Fibroblast of skin of right biceps (primary cell): ENCODE results near the gene ZNF749.
A peak's percentile ranks its signal among the peaks of the same experiment; 100 is the strongest.

Source experiments
- DNase-seq: peaks from one replicate; pipeline ENCODE4 v3.0.0-alpha.2; 2013

The ZNF749 gene

GRCh38 chr19:57466489-57466888 lies 31.4 kb downstream of the ZNF749 start:
- no peak for DNase-seq

GRCh38 chr19:57473646-57474045 lies 38.5 kb downstream of the ZNF749 start:
- DNase-seq, result peak; percentile 14

GRCh38 chr19:57477191-57478008 lies 42.3 kb downstream of the ZNF749 start, which contains the start of gene ZNF772:
ZNF772 (minus strand) TSS chr19:57477566; CDS start chr19:57477309, 257 bp downstream.
- peak; percentile 92 for DNase-seq

DNA sequence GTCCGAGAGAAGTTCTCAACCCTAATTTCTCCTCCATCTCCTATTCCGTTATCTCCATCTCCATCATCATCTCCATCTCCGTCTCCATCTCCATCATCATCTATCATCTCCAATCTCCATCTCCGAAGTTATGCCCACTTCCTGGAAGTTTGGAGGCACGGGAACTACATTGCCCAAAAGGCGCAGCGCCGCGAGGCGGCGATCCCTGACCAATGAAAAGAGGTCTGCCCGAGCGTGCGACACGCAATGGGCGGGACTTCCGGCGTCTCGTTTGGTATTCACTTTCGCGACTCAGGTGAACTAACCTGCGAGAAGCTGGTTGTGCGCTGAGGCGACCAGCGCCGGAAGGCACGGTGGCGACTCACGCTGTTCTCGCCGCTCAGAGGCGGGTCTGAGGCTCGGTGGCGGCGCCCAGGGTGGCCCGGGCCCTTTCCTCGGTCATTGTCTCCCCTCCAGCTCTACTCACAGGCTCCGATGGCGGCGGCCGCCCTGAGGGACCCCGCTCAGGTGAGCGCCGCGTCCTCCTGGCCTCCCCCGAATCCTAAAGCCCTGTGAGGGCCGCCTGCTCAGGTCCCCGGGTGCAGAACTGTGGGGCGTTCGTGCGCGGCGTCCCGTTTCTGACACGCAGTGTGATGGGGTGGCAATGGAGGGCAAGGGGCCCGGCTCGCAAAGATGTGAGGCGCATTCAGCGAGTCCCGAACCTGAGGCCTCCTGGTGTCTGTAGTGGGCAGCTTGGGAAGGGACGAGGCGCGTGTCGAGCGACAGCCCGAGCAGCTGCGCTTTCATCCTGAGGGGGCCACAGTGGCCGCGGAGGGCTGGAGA lies 52.6 kb downstream of the ZNF749 start, which contains the start of gene ZNF419:
ZNF419 (plus strand) TSS at position 274 of the 822 bp plus-strand sequence; CDS start at position 475, 201 bp downstream.
- peak; percentile 87 for DNase-seq

DNA sequence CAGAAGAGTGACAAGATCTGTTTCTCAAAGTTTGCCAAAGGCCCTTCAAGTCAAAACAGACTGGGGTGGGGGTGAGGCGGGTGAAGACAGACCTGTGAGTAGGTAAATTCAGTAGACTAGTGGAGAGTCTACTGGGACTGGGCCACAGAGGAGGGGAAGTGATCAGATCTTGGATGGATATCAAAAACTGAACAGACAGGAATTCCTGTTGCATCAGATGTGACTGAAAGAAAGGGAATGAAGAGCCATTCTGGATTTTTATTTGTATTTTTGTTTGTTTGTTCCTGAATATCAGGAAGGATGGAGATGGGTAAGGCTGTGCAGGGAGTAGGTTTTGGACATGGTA lies 53.1 kb downstream of the ZNF749 start:
- peak; percentile 42 for DNase-seq
